IPS-18c (cell line): ENCODE data around the gene LRRC3B.

ENCODE experiments used
- H3K4me3 ChIP-seq: 2 replicates; pipeline ENCODE4 v1.7.0; 2013; ENCODE audit warnings: low read depth, mild to moderate bottlenecking, low read length, moderate library complexity; ENCODE audit not compliant: insufficient read depth
- H3K9me3 ChIP-seq: one replicate; pipeline ENCODE4 v1.6.1; 2013; ENCODE audit warnings: mild to moderate bottlenecking, low read length, moderate library complexity; ENCODE audit not compliant: control insufficient read depth, insufficient read depth

The LRRC3B gene

GRCh38 chr3:26625187-26625586 lies 2.6 kb downstream of the LRRC3B start:
- Histone ChIP-seq H3K9me3 (no peaks in the 10 kb centered on the region), H3K4me3 (peak overlapping the region; percentile 64)

- no peaks in the 10 kb centered on the region for H3K9me3 ChIP-seq
- H3K4me3 ChIP-seq, result no peak overlapping the region
Measured at GRCh38 chr3:26627080-26627479, 4.5 kb downstream of the LRRC3B start.

- no peak overlapping the region for H3K4me3 ChIP-seq
- no peaks in the 10 kb centered on the region for H3K9me3 ChIP-seq
Measured at GRCh38 chr3:26628915-26629314, 6.3 kb downstream of the LRRC3B start.

GRCh38 chr3:26630669-26631389 lies 8.3 kb downstream of the LRRC3B start:
- Histone ChIP-seq H3K9me3 (no peaks in the 10 kb centered on the region), H3K4me3 (no peak overlapping the region)

GRCh38 chr3:26631390-26631738 lies 8.8 kb downstream of the LRRC3B start:
- Histone ChIP-seq H3K9me3 (no peaks in the 10 kb centered on the region), H3K4me3 (no peak overlapping the region)

- Histone ChIP-seq H3K9me3 (no peaks in the 10 kb centered on the region), H3K4me3 (no peak overlapping the region)
Measured at GRCh38 chr3:26634601-26635000, 12.0 kb downstream of the LRRC3B start.

GRCh38 chr3:26636096-26636727 lies 13.6 kb downstream of the LRRC3B start:
- Histone ChIP-seq H3K4me3 (no peak overlapping the region), H3K9me3 (no peaks in the 10 kb centered on the region)

- H3K4me3 ChIP-seq, result no peak overlapping the region
- H3K9me3 ChIP-seq, result no peaks in the 10 kb centered on the region
Measured at GRCh38 chr3:26637698-26638097, 15.1 kb downstream of the LRRC3B start.

- Histone ChIP-seq H3K9me3 (no peaks in the 10 kb centered on the region), H3K4me3 (no peak overlapping the region)
Measured at GRCh38 chr3:26638113-26638512, 15.5 kb downstream of the LRRC3B start.

GRCh38 chr3:26639339-26639738 lies 16.8 kb downstream of the LRRC3B start:
- H3K4me3 ChIP-seq, result no peak overlapping the region

GRCh38 chr3:26647078-26647477 lies 24.5 kb downstream of the LRRC3B start:
- no peak overlapping the region for H3K4me3 ChIP-seq
- no peaks in the 10 kb centered on the region for H3K9me3 ChIP-seq

More at GRCh38 chr3:26639339-26639738, 16.8 kb downstream of the LRRC3B start:
- H3K9me3 ChIP-seq, result no peaks in the 10 kb centered on the region

- H3K4me3 ChIP-seq, result no peak overlapping the region
- H3K9me3 ChIP-seq, result no peaks in the 10 kb centered on the region
Measured at GRCh38 chr3:26648461-26648860, 25.9 kb downstream of the LRRC3B start.

GRCh38 chr3:26652164-26652563 lies 29.6 kb downstream of the LRRC3B start:
- Histone ChIP-seq H3K4me3 (no peak overlapping the region), H3K9me3 (no peaks in the 10 kb centered on the region)

- no peaks in the 10 kb centered on the region for H3K9me3 ChIP-seq
- no peak overlapping the region for H3K4me3 ChIP-seq
Measured at GRCh38 chr3:26653811-26654425, 31.3 kb downstream of the LRRC3B start.

GRCh38 chr3:26655231-26655630 lies 32.7 kb downstream of the LRRC3B start:
- Histone ChIP-seq H3K4me3 (no peak overlapping the region), H3K9me3 (no peaks in the 10 kb centered on the region)

- Histone ChIP-seq H3K9me3 (no peaks in the 10 kb centered on the region), H3K4me3 (no peak overlapping the region; the same call in 1 of the 2 replicates)
Measured at GRCh38 chr3:26657348-26657976, 34.9 kb downstream of the LRRC3B start.

- Histone ChIP-seq H3K4me3 (no peak overlapping the region), H3K9me3 (no peaks in the 10 kb centered on the region)
Measured at GRCh38 chr3:26668171-26668570, 45.6 kb downstream of the LRRC3B start.

GRCh38 chr3:26668696-26669095 lies 46.1 kb downstream of the LRRC3B start:
- Histone ChIP-seq H3K4me3 (no peak overlapping the region), H3K9me3 (no peaks in the 10 kb centered on the region)
